Neuronal stem cell (in vitro differentiated cells): Measurements from ENCODE around the gene VWA8.

Experiments used
- DNase-seq: peaks from one replicate; pipeline ENCODE4 v3.0.0-alpha.2; 2013; ENCODE audit warnings: low spot score
- H2AFZ ChIP-seq: one replicate; pipeline ENCODE4 v1.6.1; 2013; ENCODE audit warnings: mild to moderate bottlenecking, low read length, inconsistent platforms
- H2AK5ac ChIP-seq: 2 replicates; pipeline ENCODE4 v1.6.1; 2013; ENCODE audit warnings: low read depth, mild to moderate bottlenecking, inconsistent platforms, low read length, moderate library complexity, mixed read lengths
- H2BK120ac ChIP-seq: 2 replicates; pipeline ENCODE4 v1.6.1; 2013; ENCODE audit warnings: low read depth, mild to moderate bottlenecking, inconsistent platforms, low read length, moderate library complexity, mixed read lengths
- H2BK12ac ChIP-seq: one replicate; pipeline ENCODE4 v1.6.1; 2013; ENCODE audit warnings: low read length, inconsistent platforms
- H2BK15ac ChIP-seq: 2 replicates; pipeline ENCODE4 v1.6.1; 2013; ENCODE audit warnings: mild to moderate bottlenecking, low read length, inconsistent platforms, mixed read lengths
- H2BK5ac ChIP-seq: one replicate; pipeline ENCODE4 v1.6.1; 2013; ENCODE audit warnings: inconsistent platforms, mild to moderate bottlenecking, low read length, moderate library complexity
- H3K14ac ChIP-seq: one replicate; pipeline ENCODE4 v1.6.1; 2013; ENCODE audit warnings: low read length, inconsistent platforms
- H3K18ac ChIP-seq: 2 replicates; pipeline ENCODE4 v1.6.1; 2013; ENCODE audit warnings: low read length, inconsistent platforms
- H3K23ac ChIP-seq: 2 replicates; pipeline ENCODE4 v1.6.1; 2013; ENCODE audit warnings: low read depth, mild to moderate bottlenecking, mixed read lengths, low read length, inconsistent platforms; ENCODE audit not compliant: poor library complexity
- H3K27ac ChIP-seq: replicated peaks from 3 replicates; pipeline ENCODE4 v1.5.1; 2013; ENCODE audit warnings: low read length, inconsistent platforms
- H3K27me3 ChIP-seq, 3 experiments: 2 replicates each; pipeline ENCODE4 v1.6.1; 2013; ENCODE audit warnings: low read length in 3 of 3, mild to moderate bottlenecking in 2 of 3, inconsistent platforms in 1 of 3, low read depth in 1 of 3, mixed read lengths in 1 of 3, moderate library complexity in 1 of 3; ENCODE audit not compliant: control insufficient read depth in 3 of 3, insufficient read depth in 3 of 3
- H3K36me3 ChIP-seq, 2 donors: replicated peaks in 1 of 2; 2 replicates each; pipeline ENCODE4 v1.6.1; 2013; ENCODE audit warnings: low read length in 2 of 2; ENCODE audit not compliant: control insufficient read depth in 2 of 2, insufficient read depth in 2 of 2
- H3K4ac ChIP-seq: 2 replicates; pipeline ENCODE4 v1.6.1; 2013; ENCODE audit warnings: inconsistent platforms, mild to moderate bottlenecking, low read length, moderate library complexity
- H3K4me1 ChIP-seq, 2 donors: 1 replicate in 1 of 2; 2 replicates in 1 of 2; pipeline ENCODE4 v1.6.1; 2013; ENCODE audit warnings: low read length in 2 of 2, low read depth in 1 of 2; ENCODE audit not compliant: control insufficient read depth in 2 of 2, insufficient read depth in 1 of 2
- H3K4me2 ChIP-seq: one replicate; pipeline ENCODE4 v1.6.1; 2013; ENCODE audit warnings: mild to moderate bottlenecking, low read length, inconsistent platforms; ENCODE audit not compliant: insufficient read depth, poor library complexity, severe bottlenecking
- H3K4me3 ChIP-seq, 2 donors: 2 replicates each; pipeline ENCODE4 v1.5.1; 2013; ENCODE audit warnings: low read length in 2 of 2, mild to moderate bottlenecking in 2 of 2, inconsistent platforms in 1 of 2, moderate library complexity in 1 of 2
- H3K79me1 ChIP-seq: one replicate; pipeline ENCODE4 v1.6.1; 2013; ENCODE audit warnings: low read depth, mild to moderate bottlenecking, inconsistent platforms, low read length, moderate library complexity
- H3K9ac ChIP-seq: one replicate; pipeline ENCODE4 v1.6.1; 2013; ENCODE audit warnings: mild to moderate bottlenecking, low read depth, low read length, inconsistent platforms; ENCODE audit not compliant: poor library complexity
- H3K9me3 ChIP-seq, 2 donors: replicated peaks in 1 of 2; 2 replicates each; pipeline versions ENCODE3 to v1.6.1; 2013; ENCODE audit warnings: low read length in 2 of 2, mild to moderate bottlenecking in 2 of 2, inconsistent platforms in 1 of 2, low read depth in 1 of 2, mixed read lengths in 1 of 2, moderate library complexity in 1 of 2; ENCODE audit not compliant: control insufficient read depth in 2 of 2, insufficient read depth in 1 of 2
- H4K8ac ChIP-seq: one replicate; pipeline ENCODE4 v1.6.1; 2013; ENCODE audit warnings: low read depth, mild to moderate bottlenecking, inconsistent platforms, low read length, moderate library complexity
- H4K91ac ChIP-seq: one replicate; pipeline ENCODE4 v1.6.1; 2013; ENCODE audit warnings: low read length, low read depth, mild to moderate bottlenecking, inconsistent platforms; ENCODE audit not compliant: poor library complexity
- WGBS, 2 donors: extraction: QIAGEN DNeasy Blood & Tissue Kit; methylation state at CpG; one replicate each; pipeline ENCODE4 v1.1.7; 2013; ENCODE audit warnings: missing lambda C conversion rate in 2 of 2, mixed read lengths in 1 of 2; ENCODE audit not compliant: insufficient read length in 2 of 2, insufficient replicate concordance in 1 of 2; ENCODE audit errors: extremely low coverage in 2 of 2; 5-methylcytosine and 5-hydroxymethylcytosine counted together

Gene VWA8

DNA sequence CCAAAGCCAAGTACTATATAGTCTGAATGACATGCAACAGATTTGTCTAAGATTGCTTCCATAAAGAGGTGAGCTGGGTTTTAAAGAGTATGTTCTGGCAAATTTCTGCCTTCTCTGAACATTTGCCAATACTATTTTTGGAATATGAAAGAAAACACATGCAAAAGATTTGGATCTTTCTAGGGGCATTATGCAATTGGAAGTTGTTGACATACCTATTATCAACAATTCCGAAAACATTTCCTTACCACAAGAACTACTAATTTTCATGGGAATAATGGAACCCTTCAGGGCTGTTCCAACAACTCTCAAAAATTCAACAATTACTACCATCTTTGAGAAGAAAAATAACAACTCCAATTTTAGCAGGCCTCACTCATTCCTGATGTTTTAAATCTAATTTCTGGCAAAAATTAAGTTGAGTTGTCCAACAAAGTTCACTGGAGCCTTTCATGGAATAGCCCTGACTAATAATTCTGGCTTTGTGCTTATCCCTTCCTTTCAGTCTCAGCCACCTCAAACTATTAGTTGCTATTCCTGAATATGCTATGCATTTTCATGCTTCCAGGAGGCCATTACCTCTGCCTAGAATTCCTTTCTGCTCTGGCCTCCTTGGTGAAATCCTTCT, 253.6 kb downstream of the VWA8 start:
- no CpG with 5 or more reads among the region's 1 CpG for WGBS, 2 donors
- H4K91ac ChIP-seq, result no peak overlapping the region
- H3K23ac ChIP-seq, result no peak overlapping the region
- no peak overlapping the region for H2BK120ac ChIP-seq
- no peak for DNase-seq
- H3K14ac ChIP-seq, result no peak overlapping the region
- no peak overlapping the region for H3K4me2 ChIP-seq
- H3K27ac ChIP-seq, result no peak overlapping the region
- H2AK5ac ChIP-seq, result no peak overlapping the region
- H3K4me3 ChIP-seq, result no peak overlapping the region
- no peak overlapping the region for H4K8ac ChIP-seq
- peaks cover 0 to 7% of the 10 kb centered on the region in 2 donors for H3K4me1 ChIP-seq
- no peak overlapping the region for H3K4ac ChIP-seq
- H3K18ac ChIP-seq, result no peak overlapping the region
- H3K9me3 ChIP-seq, result no peaks in the 10 kb centered on the region
- H3K79me1 ChIP-seq, result no peaks in the 10 kb centered on the region
- H2BK15ac ChIP-seq, result no peak overlapping the region
- no peaks in the 10 kb centered on the region for H3K36me3 ChIP-seq
- H3K27me3 ChIP-seq, result no peaks in the 10 kb centered on the region
- no peak overlapping the region for H3K9ac ChIP-seq
- no peak overlapping the region for H2BK12ac ChIP-seq
- no peak overlapping the region for H2AFZ ChIP-seq
- no peak overlapping the region for H2BK5ac ChIP-seq

DNA sequence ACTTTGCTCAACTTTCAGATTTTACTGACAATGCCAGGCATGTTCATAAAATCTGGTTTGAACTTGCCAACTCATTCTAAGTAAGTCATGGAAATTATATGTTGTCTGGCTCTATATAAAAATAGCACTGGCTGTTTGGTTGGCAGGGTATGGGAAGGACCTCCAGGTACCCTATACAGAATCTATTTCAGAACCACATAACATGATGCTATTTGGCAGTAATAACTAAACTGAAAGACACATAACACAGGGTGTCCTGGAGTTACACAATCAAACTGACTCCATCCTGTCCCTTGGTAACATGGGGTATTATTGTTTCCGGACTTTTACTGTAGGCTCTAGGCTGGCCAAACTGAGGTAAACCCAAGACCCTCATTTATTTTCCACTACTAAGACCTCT, 254.8 kb downstream of the VWA8 start:
- Histone ChIP-seq H3K9me3 (no peaks in the 10 kb centered on the region), H3K79me1 (no peaks in the 10 kb centered on the region), H3K23ac (no peak overlapping the region), H3K4me1 (peaks cover 0 to 5% of the 10 kb centered on the region in 2 donors), H4K91ac (no peak overlapping the region), H2BK120ac (no peak overlapping the region), H3K4ac (no peak overlapping the region), H3K4me2 (no peak overlapping the region), H3K36me3 (no peaks in the 10 kb centered on the region), H2AK5ac (no peak overlapping the region), H3K9ac (no peak overlapping the region), H3K18ac (no peak overlapping the region), H3K4me3 (no peak overlapping the region), H2BK5ac (no peak overlapping the region), H2AFZ (no peak overlapping the region), H2BK15ac (no peak overlapping the region), H2BK12ac (no peak overlapping the region), H3K27ac (no peak overlapping the region), H3K27me3 (no peaks in the 10 kb centered on the region), H3K14ac (no peak overlapping the region), H4K8ac (no peak overlapping the region)
- WGBS, 2 donors, result no CpG with 5 or more reads among the region's 1 CpG
- no peak for DNase-seq

DNA sequence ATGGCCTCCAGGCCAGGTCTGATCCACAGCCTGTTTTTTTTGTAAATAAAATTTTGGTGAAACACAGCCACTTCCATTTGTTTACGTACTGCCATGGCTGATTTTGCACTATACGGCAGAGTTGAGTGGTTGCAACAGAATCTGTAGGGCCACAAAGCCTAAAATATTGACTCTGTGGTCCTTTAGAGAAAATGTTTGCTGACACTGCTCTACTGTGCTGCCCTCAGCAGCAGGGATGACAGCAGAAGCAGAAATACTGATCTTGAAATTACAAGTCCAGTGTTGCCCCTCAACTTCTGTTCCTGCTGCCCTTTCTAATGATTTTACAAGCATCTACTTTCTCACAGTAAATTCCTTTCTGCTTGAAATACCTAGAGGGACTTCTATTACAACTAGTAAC, 258.4 kb downstream of the VWA8 start:
- Histone ChIP-seq H2AFZ (no peak overlapping the region), H3K9ac (no peak overlapping the region), H3K4me1 (peaks cover 0 to under 1% of the 10 kb centered on the region in 2 donors), H3K4me3 (no peak overlapping the region), H3K4me2 (no peak overlapping the region), H2AK5ac (no peak overlapping the region), H2BK15ac (no peak overlapping the region), H3K27ac (no peak overlapping the region), H3K14ac (no peak overlapping the region), H3K23ac (no peak overlapping the region), H2BK12ac (no peak overlapping the region), H3K9me3 (no peaks in the 10 kb centered on the region), H3K4ac (no peak overlapping the region), H3K18ac (no peak overlapping the region), H4K91ac (no peak overlapping the region), H3K79me1 (no peaks in the 10 kb centered on the region), H2BK120ac (no peak overlapping the region), H4K8ac (no peak overlapping the region), H3K36me3 (no peaks in the 10 kb centered on the region), H3K27me3 (no peaks in the 10 kb centered on the region), H2BK5ac (no peak overlapping the region)
- DNase-seq, result no peak
- WGBS, 2 donors, result no CpG with 5 or more reads among the region's 2 CpGs

DNA sequence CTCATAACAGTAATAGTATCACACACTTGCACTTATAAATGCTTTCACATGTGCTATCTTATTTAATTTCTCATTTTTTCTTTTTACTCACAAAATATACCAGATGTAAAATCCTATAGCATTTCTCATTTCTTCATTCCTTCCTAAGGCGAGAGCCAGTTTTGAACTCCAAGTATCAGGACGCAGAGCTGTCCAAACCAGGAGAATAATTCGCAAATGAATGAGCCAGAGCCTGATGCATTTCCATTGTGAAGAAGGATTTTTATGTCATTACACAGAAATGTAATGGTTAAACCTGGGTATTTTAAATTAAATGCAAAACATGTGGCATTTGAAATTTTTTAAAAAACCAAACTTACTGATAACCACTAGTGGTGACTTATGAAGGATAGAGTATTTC, 259.2 kb downstream of the VWA8 start:
- Histone ChIP-seq H2BK15ac (no peak overlapping the region), H2BK120ac (no peak overlapping the region), H3K27me3 (no peaks in the 10 kb centered on the region), H3K27ac (no peak overlapping the region), H2BK5ac (no peak overlapping the region), H3K4ac (no peak overlapping the region), H3K4me1 (peaks cover 0 to 1% of the 10 kb centered on the region in 2 donors), H4K91ac (no peak overlapping the region), H2AFZ (no peak overlapping the region), H2AK5ac (no peak overlapping the region), H3K18ac (no peak overlapping the region), H3K14ac (no peak overlapping the region), H3K36me3 (no peaks in the 10 kb centered on the region), H3K4me2 (no peak overlapping the region), H3K23ac (no peak overlapping the region), H3K4me3 (no peak overlapping the region), H3K79me1 (no peaks in the 10 kb centered on the region), H2BK12ac (no peak overlapping the region), H4K8ac (no peak overlapping the region), H3K9ac (no peak overlapping the region), H3K9me3 (no peaks in the 10 kb centered on the region)
- DNase-seq, result no peak
- WGBS, 2 donors, result no CpG with 5 or more reads among the region's 3 CpGs
